GM23248 (cell line): ENCODE results near the gene NUP98.

Experiments used
- EZH2 ChIP-seq: fragments of 200-600 bp; sonication (generic); IDR thresholded peaks from 2 replicates; pipeline ENCODE4 v1.6.1; 2018; ENCODE audit warnings: antibody characterized with exemption, mild to moderate bottlenecking; ENCODE audit not compliant: insufficient read depth, poor library complexity, severe bottlenecking
- EZH2phosphoT487 ChIP-seq: fragments of 200-600 bp; sonication (generic); IDR thresholded peaks from 2 replicates; pipeline ENCODE4 v1.6.1; 2018; ENCODE audit warnings: antibody characterized with exemption, moderate library complexity, mild to moderate bottlenecking, low read depth; ENCODE audit not compliant: insufficient read depth

GRCh38 chr11:3809624-3809928 lies 12.2 kb upstream of the NUP98 start:
- no peak for TF ChIP-seq EZH2
- TF ChIP-seq EZH2phosphoT487, result no peak
